HK-2 (cell line): ENCODE measurements around the gene AEBP1.

Experiments
- DNase-seq: peaks from one replicate; pipeline ENCODE4 v3.0.0-alpha.2; 2018; ENCODE audit not compliant: unreplicated experiment

The AEBP1 gene

DNA sequence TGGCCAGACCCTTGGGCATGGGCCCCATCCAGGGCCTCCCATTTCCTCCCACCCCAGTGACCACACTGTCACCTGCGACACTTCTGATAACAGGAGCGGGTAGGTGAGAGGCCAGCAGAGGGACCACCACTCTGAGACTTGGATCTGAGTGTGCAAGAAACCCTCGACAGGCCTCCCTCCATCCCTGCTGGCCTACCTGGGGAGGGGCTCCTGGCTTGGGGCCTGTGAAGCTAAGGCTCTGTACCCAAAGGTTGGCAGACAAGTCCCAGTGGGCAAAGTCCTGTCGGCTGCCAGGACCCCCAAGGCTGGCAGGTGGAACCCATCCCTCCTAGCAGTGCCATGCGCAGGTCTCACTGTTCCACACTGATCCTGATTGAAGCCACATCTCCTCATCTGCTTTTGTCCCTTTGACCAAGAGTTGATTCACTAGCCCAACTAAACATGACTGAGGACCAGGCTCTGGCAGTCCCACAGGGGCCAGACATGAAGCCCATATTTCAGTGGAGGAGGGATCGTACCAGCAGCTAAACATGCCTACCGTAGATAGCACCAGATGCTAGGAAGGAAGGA lies 37.6 kb upstream of the AEBP1 start:
- no peak for DNase-seq

GRCh38 chr7:44067064-44067951 lies 36.8 kb upstream of the AEBP1 start:
- no peak for DNase-seq

GRCh38 chr7:44068054-44068453 lies 36.1 kb upstream of the AEBP1 start:
- DNase-seq, result no peak

- no peak for DNase-seq
These were observed 32.3 kb upstream of the AEBP1 start for GRCh38 chr7:44071726-44072363.

DNA sequence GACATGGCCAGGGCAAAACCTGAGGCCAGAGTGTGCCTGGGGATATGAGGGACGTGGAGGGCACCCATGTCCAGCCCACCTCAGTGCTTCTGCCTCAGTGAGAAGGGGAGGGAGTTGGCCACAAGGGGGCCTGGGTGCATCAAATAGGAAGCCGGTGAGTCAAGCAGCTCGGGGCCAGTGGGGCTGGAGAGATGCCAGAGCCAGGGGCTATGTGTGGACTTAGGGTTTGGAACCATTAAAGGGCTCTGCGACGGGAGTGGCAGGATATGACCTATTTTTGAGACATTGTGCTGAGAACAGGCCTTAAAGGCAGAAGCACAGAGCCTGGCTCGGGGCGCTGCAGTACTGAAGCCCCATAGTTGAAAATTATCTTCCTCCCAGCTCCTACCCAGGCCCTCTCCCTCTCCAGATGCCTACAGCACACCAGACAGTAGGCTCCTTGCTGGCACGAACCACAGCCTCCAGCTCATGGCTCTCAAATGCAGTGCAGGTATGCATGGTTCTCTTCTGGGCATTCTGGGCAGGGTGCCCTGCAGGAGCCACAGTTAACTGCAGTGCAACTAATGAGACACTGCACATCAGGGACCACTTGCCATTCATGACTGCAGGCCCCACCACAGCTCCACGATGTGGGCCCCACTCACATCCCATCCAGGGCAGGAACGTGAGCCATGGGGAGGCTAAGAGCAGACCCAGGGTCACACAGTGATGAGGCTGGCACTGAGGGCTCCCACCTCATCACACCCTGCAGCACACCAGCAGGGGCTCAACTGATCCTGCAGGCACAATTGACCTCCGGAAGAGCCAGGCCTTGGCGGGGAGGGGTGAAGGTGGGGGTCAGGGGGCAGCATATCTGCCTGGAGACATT lies 31.5 kb upstream of the AEBP1 start:
- DNase-seq, result peak; percentile 87

DNA sequence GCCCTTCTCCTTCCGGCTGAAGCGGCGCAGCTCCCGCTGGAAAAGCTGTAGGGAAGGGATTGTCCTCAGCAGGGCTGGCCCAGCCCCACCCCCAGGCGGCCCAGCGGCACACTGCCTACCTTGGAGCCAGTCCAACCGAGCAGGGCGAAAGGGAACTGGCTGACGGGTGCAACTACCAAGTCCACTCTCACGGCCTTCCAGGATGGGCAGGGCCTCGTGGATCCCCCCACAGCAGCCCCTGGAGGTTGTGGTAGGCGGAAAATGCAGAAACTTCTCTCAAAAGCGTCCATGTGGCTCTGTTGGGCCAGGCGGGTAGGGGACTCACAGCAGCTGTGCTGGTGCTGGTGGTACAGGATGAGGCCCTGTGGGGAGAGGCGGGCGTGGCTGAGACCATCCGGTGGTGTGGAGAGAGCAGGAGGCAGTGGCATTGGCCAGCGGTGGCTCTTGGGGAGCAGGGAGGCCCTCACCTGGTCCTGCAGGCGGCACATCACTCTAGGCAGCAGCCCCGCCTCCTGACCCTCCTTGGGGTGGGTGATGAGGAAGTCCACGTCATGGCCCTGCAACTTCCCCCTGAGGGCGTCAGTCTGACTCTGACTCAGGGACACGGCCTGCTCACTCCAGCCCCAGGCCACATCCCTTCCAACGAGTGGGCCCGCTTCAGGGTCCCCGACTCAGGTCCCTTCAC lies 30.3 kb upstream of the AEBP1 start:
- no peak for DNase-seq

DNA sequence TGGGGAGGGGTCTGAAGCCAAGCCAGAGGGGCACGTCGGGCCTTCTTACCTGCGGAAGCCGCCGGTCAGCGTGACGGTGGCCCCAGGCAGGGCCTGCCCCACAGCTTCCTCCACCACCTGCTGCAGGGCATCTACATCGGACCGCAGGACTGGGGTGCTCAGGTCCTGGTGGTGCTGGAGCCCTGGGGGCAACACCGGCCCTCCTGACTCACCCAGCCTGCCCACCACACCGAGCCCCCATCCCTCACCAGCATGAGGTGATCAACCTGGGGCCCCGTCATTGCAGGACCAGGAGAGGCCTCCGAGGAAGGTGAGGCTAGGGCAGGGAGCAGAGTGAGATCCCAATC lies 29.8 kb upstream of the AEBP1 start:
- DNase-seq, result no peak

- no peak for DNase-seq
These were observed 28.7 kb upstream of the AEBP1 start for GRCh38 chr7:44075296-44076075.

DNA sequence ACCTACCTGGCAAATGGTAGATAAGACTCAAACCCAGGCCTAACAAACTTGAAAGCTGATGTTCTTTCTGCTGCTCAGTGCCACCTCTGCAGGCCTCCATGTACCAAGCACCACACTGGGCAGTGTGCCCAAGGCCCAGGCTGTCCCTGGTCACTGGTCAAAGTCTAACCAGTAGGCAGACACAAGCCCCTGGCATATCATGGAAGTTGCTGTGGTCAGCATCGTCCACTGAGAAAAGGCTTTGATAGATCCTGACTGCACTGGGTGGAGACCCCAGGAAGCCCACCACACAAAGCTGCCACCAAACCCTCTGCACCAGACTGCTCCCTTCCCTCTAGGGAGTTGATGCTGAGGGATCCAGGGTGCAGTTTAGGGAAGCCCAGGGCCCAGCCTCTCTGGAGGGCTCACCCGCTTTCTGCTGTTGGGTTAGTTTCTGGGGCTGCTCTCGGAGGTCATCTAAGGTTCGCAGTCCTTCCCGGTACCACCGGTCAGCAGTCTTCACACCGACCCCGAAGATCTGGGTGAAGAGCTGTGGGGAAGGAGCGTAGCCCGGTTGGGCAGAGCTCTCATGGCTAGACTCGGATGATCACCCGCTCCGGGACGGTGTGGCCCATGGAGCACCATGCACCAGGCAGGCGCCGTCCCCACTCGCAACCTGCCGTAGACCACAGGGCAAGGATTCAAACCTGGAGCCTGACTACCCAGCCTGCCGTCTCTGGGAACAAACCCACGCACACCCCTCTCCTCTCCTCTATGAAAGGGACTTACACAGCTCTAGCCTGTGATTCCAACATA lies 27.8 kb upstream of the AEBP1 start:
- DNase-seq, result no peak

GRCh38 chr7:44077061-44077460 lies 27.1 kb upstream of the AEBP1 start:
- no peak for DNase-seq

DNA sequence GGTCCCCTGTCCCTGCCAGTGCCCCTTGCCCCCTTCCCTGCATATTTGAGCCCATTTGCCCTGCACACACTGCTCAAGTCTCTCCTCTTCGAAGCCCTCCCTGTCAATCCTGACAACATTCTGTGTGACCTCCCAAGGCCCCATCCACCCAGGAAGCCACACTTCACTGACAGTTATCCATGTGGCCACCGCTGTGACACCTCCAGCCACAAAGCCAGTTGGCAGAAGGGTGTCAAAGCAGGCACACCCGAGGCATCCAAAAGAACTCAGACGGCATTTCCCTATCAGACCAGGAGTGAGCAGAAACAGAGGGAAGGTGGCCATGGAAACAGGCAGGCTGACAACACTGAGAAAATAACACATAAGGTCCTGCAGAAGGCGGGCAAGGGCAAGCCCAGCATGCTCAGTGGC lies 26.5 kb upstream of the AEBP1 start:
- no peak for DNase-seq

DNA sequence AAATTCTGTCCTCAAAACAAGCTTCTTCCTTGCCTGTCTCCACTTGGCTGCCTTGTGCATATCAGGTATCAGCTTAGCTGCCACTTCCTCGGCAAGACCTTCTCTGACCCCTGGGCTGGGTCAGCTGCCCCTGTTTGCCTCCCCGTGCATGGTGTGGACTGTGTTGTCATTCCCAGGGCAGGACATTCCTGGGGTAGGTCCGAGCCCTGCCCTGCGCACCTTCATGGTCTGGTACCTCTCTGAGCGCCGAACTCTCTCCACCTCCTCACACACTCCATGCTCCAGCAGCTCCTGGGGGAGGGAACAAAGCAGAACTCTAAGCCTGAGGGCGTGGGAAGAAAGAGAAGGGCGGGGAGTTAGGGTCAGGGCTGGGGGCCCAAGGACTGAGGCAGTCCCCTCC lies 25.6 kb upstream of the AEBP1 start:
- peak; percentile 71 for DNase-seq

- DNase-seq, result no peak
These were observed 24.7 kb upstream of the AEBP1 start for GRCh38 chr7:44079331-44080021.

DNA sequence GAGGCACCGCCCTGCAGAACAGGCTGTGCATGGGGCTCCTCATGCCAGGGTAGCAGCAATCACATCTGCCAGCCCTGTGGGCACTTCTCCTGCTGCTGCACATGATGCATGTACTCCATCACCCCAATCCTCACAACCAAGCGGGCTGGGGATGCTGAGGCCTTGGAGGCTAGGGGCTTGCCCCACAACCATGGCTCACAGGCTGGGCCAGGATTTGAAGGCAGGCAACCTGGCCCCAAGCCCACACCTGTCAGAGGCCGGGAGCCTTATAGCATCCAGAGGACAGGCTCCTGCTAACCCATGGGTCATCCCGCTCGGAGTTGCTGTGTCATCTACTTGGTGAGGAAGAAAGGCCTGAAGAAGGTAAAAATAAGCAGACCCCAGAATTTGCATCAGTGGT lies 24.0 kb upstream of the AEBP1 start:
- DNase-seq, result no peak

GRCh38 chr7:44080686-44081265 lies 23.4 kb upstream of the AEBP1 start:
- no peak for DNase-seq

DNA sequence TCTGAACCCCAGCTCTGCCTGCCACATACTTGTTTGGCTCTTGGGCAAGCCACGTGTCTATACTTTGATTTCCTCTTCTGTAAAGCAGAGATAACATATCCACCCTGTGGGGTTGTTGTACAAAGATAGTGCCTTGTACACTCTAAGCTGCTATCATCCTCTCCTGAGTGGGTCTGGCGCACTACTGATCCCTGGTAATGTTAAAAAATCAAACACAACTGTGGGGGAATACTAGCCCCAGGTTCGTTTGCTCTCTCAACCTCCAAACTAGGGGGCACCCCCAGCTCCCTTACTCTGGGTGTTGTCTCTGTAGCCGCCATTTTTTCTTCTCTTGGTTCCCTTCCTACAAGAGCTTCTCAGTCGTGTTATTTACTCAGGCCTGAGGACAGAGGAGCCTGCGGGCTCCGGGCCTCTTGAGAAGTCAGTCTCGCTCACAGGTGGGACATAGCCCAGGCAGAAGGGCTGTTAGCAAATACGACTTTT lies 22.8 kb upstream of the AEBP1 start:
- no peak for DNase-seq

GRCh38 chr7:44082541-44083207 lies 21.5 kb upstream of the AEBP1 start:
- peak; percentile 99 for DNase-seq

DNA sequence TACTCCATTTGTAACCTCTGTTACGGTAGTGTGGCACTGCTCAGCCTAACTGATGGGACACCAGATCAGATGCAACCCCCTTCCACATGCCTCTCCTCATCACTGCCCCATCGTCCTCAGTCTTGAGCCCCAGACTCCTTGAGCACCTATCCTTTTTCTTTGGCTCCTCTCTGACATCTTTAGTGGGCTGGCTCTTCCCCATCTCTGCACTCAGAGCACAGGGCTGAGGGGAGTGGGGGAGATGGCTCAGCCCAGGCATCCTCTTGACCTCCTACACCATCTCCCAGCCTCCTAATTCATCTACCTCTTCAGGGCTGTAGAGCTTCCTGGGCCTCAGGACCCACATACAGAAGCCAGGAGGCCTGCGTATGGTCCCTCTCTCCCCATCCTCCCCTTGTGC lies 20.3 kb upstream of the AEBP1 start:
- no peak for DNase-seq
